HG02678 (cell line): Measurements from ENCODE around the gene TFEB.

Source experiments
- ATAC-seq: cut with Tn5 transposase; IDR thresholded peaks from one replicate; pipeline ENCODE4 v1.9.1; 2021; ENCODE audit warnings: mild to moderate bottlenecking, moderate library complexity; ENCODE audit not compliant: unreplicated experiment

Gene TFEB

GRCh38 chr6:41641352-41641925 is 94.0 kb downstream of the TFEB start:
- ATAC-seq = no peak

GRCh38 chr6:41640426-41640825 is 95.0 kb downstream of the TFEB start:
- ATAC-seq = no peak

DNA sequence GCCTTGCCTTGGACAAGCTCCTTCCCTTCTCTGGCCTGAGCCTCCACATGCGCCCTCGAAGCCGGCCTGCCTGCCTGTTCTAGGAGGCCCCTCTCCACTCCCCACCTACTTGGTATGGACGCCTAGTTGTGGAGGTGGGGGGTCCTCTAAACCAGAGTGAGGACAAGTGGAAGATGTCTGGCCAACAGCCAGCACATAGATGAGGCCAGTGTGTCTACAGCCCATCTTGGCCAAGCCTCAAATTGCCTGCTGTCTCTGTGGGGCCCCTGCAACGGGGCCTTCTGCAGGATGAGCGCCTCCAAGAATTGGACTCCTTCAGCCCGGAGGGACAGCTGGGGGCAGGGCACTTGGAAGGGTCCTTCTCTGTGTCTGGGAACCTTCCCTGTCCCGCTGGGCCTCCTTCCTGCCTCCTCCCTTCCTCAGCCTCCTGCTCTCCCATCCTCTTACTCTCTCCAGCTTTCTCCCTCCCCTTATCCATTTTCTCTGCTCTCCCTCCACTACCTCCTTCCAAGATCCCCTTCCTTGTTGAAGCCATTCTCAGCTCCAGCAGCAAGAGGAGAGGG is 95.5 kb downstream of the TFEB start:
- no peak for ATAC-seq

GRCh38 chr6:41638935-41639808 is 96.2 kb downstream of the TFEB start:
- ATAC-seq = no peak

- no peak for ATAC-seq
Observed at GRCh38 chr6:41638002-41638934, 97.1 kb downstream of the TFEB start, which contains the start of gene MDFI. Gene MDFI, plus strand, starts transcription at chr6:41638468. Its CDS starts 282 bp downstream, at chr6:41638750.

- ATAC-seq = no peak
Observed at GRCh38 chr6:41637194-41638001, 98.0 kb downstream of the TFEB start.

DNA sequence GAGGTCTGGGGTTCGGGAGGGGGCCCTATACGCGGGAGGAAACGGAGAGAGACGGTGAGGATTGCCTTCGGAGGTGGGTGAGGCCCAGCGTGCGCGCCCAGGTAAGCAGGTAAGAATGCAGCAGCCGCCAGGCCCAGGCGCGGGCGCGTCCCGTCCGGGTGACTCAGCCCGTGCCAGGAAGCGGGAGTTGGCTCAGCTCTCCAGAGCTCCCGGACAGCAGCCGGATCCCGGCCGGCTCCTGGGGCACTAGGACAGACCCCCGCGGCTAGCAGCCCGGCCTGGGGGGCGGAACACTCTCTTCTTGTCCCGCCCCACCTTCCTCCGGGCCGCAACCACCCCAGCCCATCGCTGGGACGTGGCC is 98.6 kb downstream of the TFEB start:
- ATAC-seq = no peak

- ATAC-seq = no peak
Observed at GRCh38 chr6:41635365-41635764, 100.0 kb downstream of the TFEB start.

DNA sequence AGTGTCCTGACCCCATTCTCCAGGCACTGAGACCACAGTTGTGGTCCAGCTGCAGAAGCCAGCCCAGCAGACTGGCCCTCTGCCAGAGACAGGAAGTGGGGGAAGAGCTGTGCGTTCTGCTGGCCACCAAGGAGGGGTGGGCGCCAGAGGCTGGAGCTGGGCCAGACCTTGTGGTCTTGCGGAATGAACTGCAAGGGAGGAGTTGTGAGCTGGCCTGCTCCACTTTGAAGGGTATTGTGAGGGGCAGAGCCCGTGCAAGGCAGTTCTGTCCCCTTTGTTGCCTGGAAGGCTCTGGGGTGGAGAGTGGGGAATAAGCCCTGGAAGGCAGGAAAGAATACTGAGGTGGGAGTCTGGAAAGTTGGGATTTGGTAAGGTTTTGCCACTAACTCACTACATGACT is 100.8 kb downstream of the TFEB start:
- no peak for ATAC-seq
